Measurements from ENCODE around the gene CDKN1C. TPM values are rescaled to one million over a fixed set of nuclear protein-coding genes. Genes with fewer than 3 reads are reported as not detected.
A peak's percentile ranks its signal among the peaks of the same experiment; 100 is the strongest.

The CDKN1C gene
- total and polyA plus RNA-seq, 2 of the 8 experiments (the other 6 are each of a cell fraction or from before 2014, with no cell fraction given), result 12.8 to 14.1 TPM

GRCh38 chr11:2929950-2930703, 44.6 kb upstream of the CDKN1C start (continued):
- no peak for TF ChIP-seq ATF2 (IDR thresholded peaks at IDR 0.05; ENCODE audit: low read length)
- TF ChIP-seq MAFK (IDR thresholded peaks at IDR 0.05; ENCODE audit: low read depth, low read length), result peak; percentile 28; the same call in 1 of the 2 replicates
- TF ChIP-seq SIN3A (conservative IDR thresholded peaks at IDR 0.05 in 1 of 2, IDR thresholded peaks at IDR 0.05 in 1 of 2; ENCODE audit: low read depth in 1 of 2, low read length in 2 of 2), result 0 out of 4 replicates have a peak, but pooled peaks of 1 of the 2 experiments have one; percentile 24
- no peak for TF ChIP-seq NRF1 (IDR thresholded peaks at IDR 0.05; ENCODE audit: low read depth, low read length)
- peak; percentile 85; the same call in 1 of the 2 replicates for TF ChIP-seq EGR1 (IDR thresholded peaks at IDR 0.05; ENCODE audit: borderline replicate concordance, low read depth, low read length)
- TF ChIP-seq KDM1A (IDR thresholded peaks at IDR 0.05; ENCODE audit: borderline replicate concordance, low read length), result peak; percentile 99
- TF ChIP-seq JUND (IDR thresholded peaks at IDR 0.05; ENCODE audit: low read length), result peak; percentile 89
- no peak for TF ChIP-seq BCL11A (IDR thresholded peaks at IDR 0.05; ENCODE audit: low read depth in 2 of 2, low read length in 2 of 2)
- no peak for TF ChIP-seq FOSL1 (IDR thresholded peaks at IDR 0.05; ENCODE audit: insufficient read depth, low read depth, low read length)
- no peak for TF ChIP-seq SRF (IDR thresholded peaks at IDR 0.05; ENCODE audit: low read depth, low read length)
- no peak for TF ChIP-seq SP2 (IDR thresholded peaks at IDR 0.05; ENCODE audit: low read length)
- TF ChIP-seq SIRT6 (IDR thresholded peaks at IDR 0.05; ENCODE audit: low read length), result no peak
- no peak for TF ChIP-seq BACH1 (IDR thresholded peaks at IDR 0.05; ENCODE audit: low read length)
- TF ChIP-seq RXRA (IDR thresholded peaks at IDR 0.05; ENCODE audit: insufficient read depth, low read depth, low read length), result no peak
- TF ChIP-seq ASH2L (IDR thresholded peaks at IDR 0.05; ENCODE audit: low read length), result no peak
- no peak for TF ChIP-seq POLR2AphosphoS5 (IDR thresholded peaks at IDR 0.05; ENCODE audit: low read depth, low read length)
- no peak for TF ChIP-seq BRCA1 (IDR thresholded peaks at IDR 0.05; ENCODE audit: low read depth, low read length)
- no peak for TF ChIP-seq YY1 (IDR thresholded peaks at IDR 0.05; ENCODE audit: low read depth, low read length)
- TF ChIP-seq SP1 (IDR thresholded peaks at IDR 0.05; ENCODE audit: low read depth, low read length), result no peak
- no peak for TF ChIP-seq CHD1 (IDR thresholded peaks at IDR 0.05; ENCODE audit: low read depth, low read length)
- no peak for TF ChIP-seq ZNF274 (IDR thresholded peaks at IDR 0.05; ENCODE audit: borderline replicate concordance, extremely low read depth, low read length)

Measured in H1 (cell line).